Esophagus muscularis mucosa (tissue), 4 donors: ENCODE data around the gene AQP12B. TPM values are rescaled to one million over a fixed set of nuclear protein-coding genes. Genes with fewer than 3 reads are reported as not detected.

Experiments
- DNase-seq: peaks from one replicate; pipeline ENCODE4 v3.0.0-alpha.2; 2017; ENCODE audit errors: extremely low spot score
- H3K27ac ChIP-seq, 4 donors: fragments of 200-600 bp; sonication (generic); replicated peaks in 1 of 4; 1 replicate in 3 of 4; 2 replicates in 1 of 4; pipeline ENCODE4 v1.5.1; 2016 to 2019; ENCODE audit warnings: mild to moderate bottlenecking in 1 of 4
- H3K27me3 ChIP-seq, 4 donors: fragments of 200-600 bp; sonication (generic); one replicate each; pipeline versions ENCODE4 v1.5.1 to v1.6.0; 2016 to 2019
- H3K36me3 ChIP-seq, 4 donors: fragments of 200-600 bp; sonication (generic); one replicate each; pipeline ENCODE4 v1.5.1; 2016 to 2019
- H3K4me1 ChIP-seq, 4 donors: fragments of 200-600 bp; sonication (generic); one replicate each; pipeline ENCODE4 v1.5.1; 2016 to 2019
- H3K4me3 ChIP-seq, 4 donors: fragments of 200-600 bp; sonication (generic); 1 replicate in 2 of 4; 2 replicates in 2 of 4; pipeline ENCODE4 v1.5.1; 2016 to 2019; ENCODE audit warnings: mild to moderate bottlenecking in 4 of 4, moderate library complexity in 1 of 4
- H3K9me3 ChIP-seq, 4 donors: fragments of 200-600 bp; sonication (generic); 1 replicate in 3 of 4; 2 replicates in 1 of 4; pipeline ENCODE4 v1.5.1; 2016 to 2019
- EP300 ChIP-seq: sonication (generic); formaldehyde crosslinking; IDR thresholded peaks from one replicate; pipeline ENCODE4 v1.6.1; 2017; ENCODE audit warnings: antibody characterized with exemption
- POLR2A ChIP-seq: fragments of 450-650 bp; IDR thresholded peaks from one replicate; pipeline ENCODE4 v1.6.1; 2017; ENCODE audit warnings: antibody characterized with exemption, moderate library complexity, mild to moderate bottlenecking, low read depth
- POLR2AphosphoS5 ChIP-seq, 2 donors: sonication (generic); formaldehyde crosslinking; IDR thresholded peaks; one replicate each; pipeline ENCODE4 v1.6.1; 2017; ENCODE audit warnings: antibody characterized with exemption in 2 of 2
- WGBS: methylation state at CpG from one replicate; pipeline ENCODE4 v1.1.5; 2018; 5-methylcytosine and 5-hydroxymethylcytosine counted together
- intact Hi-C: fragments of 100-400 bp; cut with DNase I; formaldehyde crosslinking; loops from one replicate; pipeline ENCODE4 v1.15.1; 2023
- total RNA-seq, 4 donors: library from RNA; depleted of rRNA; stranded (reverse); fragments of >200 nt; gene quantifications; one replicate each; pipeline versions ENCODE4 v1.1.0 to v1.2.1, GENCODE V29; 2016
- TF ChIP-seq, protein P1 (sequence below), 3 experiments: fragments of 200-600 bp in 2 of 3; fragments of 450-650 bp in 1 of 3; sonication (generic) in 2 of 3; IDR thresholded peaks; one replicate each; pipeline ENCODE4 v1.5.1; 2017 to 2019; ENCODE audit warnings: antibody characterized with exemption in 3 of 3, mild to moderate bottlenecking in 2 of 3, moderate library complexity in 1 of 3

Gene AQP12B
- total RNA-seq, 4 donors from 2014 or later, result not detected

GRCh38 chr2:240635998-240636547 is 46.6 kb downstream of the AQP12B start:
- TF ChIP-seq POLR2A, result no peak
- TF ChIP-seq, protein P1, sequence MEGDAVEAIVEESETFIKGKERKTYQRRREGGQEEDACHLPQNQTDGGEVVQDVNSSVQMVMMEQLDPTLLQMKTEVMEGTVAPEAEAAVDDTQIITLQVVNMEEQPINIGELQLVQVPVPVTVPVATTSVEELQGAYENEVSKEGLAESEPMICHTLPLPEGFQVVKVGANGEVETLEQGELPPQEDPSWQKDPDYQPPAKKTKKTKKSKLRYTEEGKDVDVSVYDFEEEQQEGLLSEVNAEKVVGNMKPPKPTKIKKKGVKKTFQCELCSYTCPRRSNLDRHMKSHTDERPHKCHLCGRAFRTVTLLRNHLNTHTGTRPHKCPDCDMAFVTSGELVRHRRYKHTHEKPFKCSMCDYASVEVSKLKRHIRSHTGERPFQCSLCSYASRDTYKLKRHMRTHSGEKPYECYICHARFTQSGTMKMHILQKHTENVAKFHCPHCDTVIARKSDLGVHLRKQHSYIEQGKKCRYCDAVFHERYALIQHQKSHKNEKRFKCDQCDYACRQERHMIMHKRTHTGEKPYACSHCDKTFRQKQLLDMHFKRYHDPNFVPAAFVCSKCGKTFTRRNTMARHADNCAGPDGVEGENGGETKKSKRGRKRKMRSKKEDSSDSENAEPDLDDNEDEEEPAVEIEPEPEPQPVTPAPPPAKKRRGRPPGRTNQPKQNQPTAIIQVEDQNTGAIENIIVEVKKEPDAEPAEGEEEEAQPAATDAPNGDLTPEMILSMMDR (IDR thresholded peaks at IDR 0.05), result no peak
- no peak for TF ChIP-seq POLR2AphosphoS5 (IDR thresholded peaks at IDR 0.05)
- TF ChIP-seq EP300, result no peak
- no peaks in the 10 kb centered on the region for H3K36me3 ChIP-seq
- H3K4me1 ChIP-seq, result peaks cover 0 to 7% (median 0%) of the 10 kb centered on the region in 4 donors

GRCh38 chr2:240635121-240635997 is 47.3 kb downstream of the AQP12B start:
- peaks cover 0 to 29% (median 0%) of the 10 kb centered on the region in 4 donors for H3K27me3 ChIP-seq
- no peak for TF ChIP-seq EP300
- no peak for TF ChIP-seq POLR2A
- TF ChIP-seq POLR2AphosphoS5 (IDR thresholded peaks at IDR 0.05), result no peak
- TF ChIP-seq, protein P1 (IDR thresholded peaks at IDR 0.05), result no peak
- intact Hi-C loops, result no loop called here
- peaks cover 0 to 8% (median 6%) of the 10 kb centered on the region in 4 donors for H3K9me3 ChIP-seq
- peaks cover 0 to 7% (median 0%) of the 10 kb centered on the region in 4 donors for H3K4me1 ChIP-seq
- DNase-seq, result no peak
- peaks cover 0 to 5% (median under 1%) of the 10 kb centered on the region in 4 donors for H3K36me3 ChIP-seq
- no peak overlapping the region for H3K4me3 ChIP-seq
- no peak overlapping the region for H3K27ac ChIP-seq
- WGBS, result 87% methylated on average over 3 of the region's 6 CpGs

More at GRCh38 chr2:240635998-240636547, 46.6 kb downstream of the AQP12B start:
- no peak overlapping the region for H3K27ac ChIP-seq
- H3K9me3 ChIP-seq, result peaks cover 0 to 8% (median 6%) of the 10 kb centered on the region in 4 donors
- DNase-seq, result no peak
- H3K4me3 ChIP-seq, result no peak overlapping the region
- H3K27me3 ChIP-seq, result peaks cover 0 to 33% (median 0%) of the 10 kb centered on the region in 4 donors
- intact Hi-C loops, result no loop called here
- WGBS, result 83% methylated on average over 1 of the region's 3 CpGs

DNA sequence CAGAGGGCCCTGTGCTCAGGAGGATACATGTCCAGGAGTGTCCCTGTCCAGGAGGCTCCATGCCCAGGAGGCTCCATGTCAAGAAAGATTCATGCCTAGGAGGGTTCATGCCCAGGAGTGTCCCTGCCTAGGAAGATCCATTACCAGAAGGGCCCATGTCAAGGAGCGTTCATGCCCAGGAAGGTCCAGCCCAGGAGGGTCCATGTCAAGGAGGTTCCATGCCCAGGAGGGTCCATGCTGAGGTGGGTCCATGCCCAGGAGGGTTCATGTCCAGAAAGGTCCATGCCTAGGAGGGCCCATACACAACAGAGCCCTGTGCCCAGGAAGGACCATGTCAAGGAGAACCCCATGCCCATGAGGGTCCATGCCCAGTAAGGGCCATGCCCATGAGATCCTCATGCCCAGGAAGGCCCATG is 50.4 kb downstream of the AQP12B start:
- Histone ChIP-seq H3K4me1 (no peaks in the 10 kb centered on the region), H3K4me3 (no peak overlapping the region), H3K9me3 (peaks cover 0 to 8% (median 6%) of the 10 kb centered on the region in 4 donors), H3K36me3 (peaks cover 0 to 14% (median 3%) of the 10 kb centered on the region in 4 donors), H3K27ac (no peak overlapping the region), H3K27me3 (peaks cover 0 to 15% (median 0%) of the 10 kb centered on the region in 4 donors)
- 100% methylated on average over 1 of the region's 1 CpG for WGBS
- intact Hi-C loops, result no loop called here
- TF ChIP-seq EP300, result no peak
- TF ChIP-seq POLR2AphosphoS5 (IDR thresholded peaks at IDR 0.05), result no peak
- TF ChIP-seq, protein P1 (IDR thresholded peaks at IDR 0.05), result no peak
- TF ChIP-seq POLR2A, result no peak
- no peak for DNase-seq

GRCh38 chr2:240631548-240632305 is 51.0 kb downstream of the AQP12B start:
- Histone ChIP-seq H3K9me3 (peaks cover 0 to 8% (median 6%) of the 10 kb centered on the region in 4 donors), H3K4me3 (no peak overlapping the region), H3K36me3 (peaks cover 0 to 14% (median 3%) of the 10 kb centered on the region in 4 donors), H3K4me1 (peaks cover 0 to 6% (median 0%) of the 10 kb centered on the region in 4 donors), H3K27me3 (peaks cover 0 to 10% (median 0%) of the 10 kb centered on the region in 4 donors), H3K27ac (no peak overlapping the region)
- TF ChIP-seq POLR2A, result no peak
- TF ChIP-seq, protein P1 (IDR thresholded peaks at IDR 0.05), result no peak
- no peak for TF ChIP-seq POLR2AphosphoS5 (IDR thresholded peaks at IDR 0.05)
- TF ChIP-seq EP300, result no peak
- intact Hi-C loops, result no loop called here
- no peak for DNase-seq
- 87% methylated on average over 3 of the region's 11 CpGs for WGBS
